Retinal pigment epithelial cell (primary cell): ENCODE results near the gene EPC1.
A peak's percentile ranks its signal among the peaks of the same experiment; 100 is the strongest.
"Not testable (repeated sequence)": the region's sequence is repeated elsewhere in the genome, so short reads cannot be mapped to it uniquely, and the experiment has no call there.

ENCODE experiments used
- DNase-seq: peaks from one replicate; pipeline ENCODE4 v3.0.0-alpha.2; 2010; ENCODE audit warnings: low read depth
- H3K4me3 ChIP-seq: 2 replicates; pipeline ENCODE4 v1.5.1; 2011; ENCODE audit warnings: mild to moderate bottlenecking, low read length, control low read depth, moderate library complexity
- CTCF ChIP-seq: conservative IDR thresholded peaks from 2 replicates; pipeline ENCODE4 v1.5.1; 2011; ENCODE audit warnings: low read depth, low read length, control low read depth, inconsistent platforms

EPC1 gene

GRCh38 chr10:32367793-32368453 is 21.0 kb upstream of the EPC1 start:
- TF ChIP-seq CTCF = peak; percentile 80
- H3K4me3 ChIP-seq = no peak overlapping the region
- DNase-seq = no peak

GRCh38 chr10:32366588-32366987 is 19.6 kb upstream of the EPC1 start:
- DNase-seq = no peak
- no peak for TF ChIP-seq CTCF
- H3K4me3 ChIP-seq = no peak overlapping the region

GRCh38 chr10:32366111-32366510 is 19.2 kb upstream of the EPC1 start:
- H3K4me3 ChIP-seq = no peak overlapping the region
- TF ChIP-seq CTCF = no peak
- no peak for DNase-seq

- DNase-seq, H3K4me3 ChIP-seq: not testable (repeated sequence)
Observed at GRCh38 chr10:32365404-32365803, 18.4 kb upstream of the EPC1 start.

GRCh38 chr10:32362571-32362970 is 15.6 kb upstream of the EPC1 start:
- no peak for DNase-seq
- H3K4me3 ChIP-seq = no peak overlapping the region
- TF ChIP-seq CTCF = no peak

GRCh38 chr10:32360884-32361283 is 13.9 kb upstream of the EPC1 start:
- TF ChIP-seq CTCF = no peak
- no peak overlapping the region for H3K4me3 ChIP-seq
- DNase-seq = no peak

- no peak for TF ChIP-seq CTCF
- DNase-seq = no peak
- H3K4me3 ChIP-seq = no peak overlapping the region
Observed at GRCh38 chr10:32360241-32360640, 13.3 kb upstream of the EPC1 start.
